GM10248 (cell line): ENCODE measurements around the gene JOSD1.
"Not testable (repeated sequence)": the region's sequence is repeated elsewhere in the genome, so short reads cannot be mapped to it uniquely, and the experiment has no call there.

Experiments used
- CTCF ChIA-PET: fragments of 300-600 bp; sonication (Branson Sonifier 250); formaldehyde crosslinking; extraction: SDS; loops from one replicate; lab custom pipeline; 2021; ENCODE audit warnings: antibody characterized with exemption; lab: Yijun Ruan, JAX
- POLR2A ChIA-PET: fragments of 350-650 bp; sonication (Branson Sonifier 250); formaldehyde crosslinking; extraction: SDS; loops from one replicate; lab custom pipeline; 2020; ENCODE audit warnings: antibody characterized with exemption; lab: Yijun Ruan, JAX
- DNase-seq: peaks from one replicate; pipeline ENCODE4 v3.0.0; 2012; ENCODE audit errors: extremely low spot score
- TF ChIP-seq, protein P1 (sequence below): IDR thresholded peaks from 2 replicates; pipeline ENCODE4 v1.5.1; 2012; ENCODE audit warnings: mild to moderate bottlenecking, low read depth; ENCODE audit errors: extremely low read depth, missing control alignments, control extremely low read depth

The JOSD1 gene

DNA sequence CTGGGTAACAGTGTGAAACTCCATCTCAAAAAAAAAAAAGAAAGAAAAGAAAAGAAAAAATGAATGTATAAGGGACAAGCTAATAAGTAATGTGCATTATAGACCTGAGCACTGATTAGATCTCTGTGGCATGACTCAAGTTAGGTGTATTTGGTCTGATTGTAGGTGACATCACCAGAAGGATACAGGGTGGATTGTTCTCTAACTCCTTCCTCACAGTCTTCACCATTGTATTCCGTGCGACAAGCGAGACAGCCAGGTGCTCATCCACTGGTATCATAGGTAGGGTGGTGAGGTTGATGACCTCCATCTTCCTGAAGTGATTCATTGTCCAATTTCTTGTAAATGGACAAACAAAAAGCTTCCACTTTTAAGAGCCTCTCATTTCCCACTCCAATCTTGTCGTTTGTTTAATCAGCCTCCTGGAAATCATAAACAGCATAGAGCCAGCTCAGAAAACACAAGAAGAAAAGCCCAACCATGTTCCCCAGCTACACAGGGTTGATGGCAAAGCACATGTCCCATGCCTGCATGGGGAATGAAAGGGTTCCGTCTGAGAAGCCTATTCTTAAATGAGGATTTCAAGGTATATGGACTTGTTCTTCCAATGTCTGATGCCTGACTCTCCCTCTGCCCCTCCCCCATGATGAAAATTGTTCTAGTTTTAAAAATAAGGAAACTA lies 50.8 kb downstream of the JOSD1 start:
- CTCF ChIA-PET = interaction anchor here (1.2 kb wide), 1 partner anchor 17 kb away, joined by 4 read pairs; no protein-coding TSS in a partner anchor
- POLR2A ChIA-PET = no interaction called here
- TF ChIP-seq, protein P1, sequence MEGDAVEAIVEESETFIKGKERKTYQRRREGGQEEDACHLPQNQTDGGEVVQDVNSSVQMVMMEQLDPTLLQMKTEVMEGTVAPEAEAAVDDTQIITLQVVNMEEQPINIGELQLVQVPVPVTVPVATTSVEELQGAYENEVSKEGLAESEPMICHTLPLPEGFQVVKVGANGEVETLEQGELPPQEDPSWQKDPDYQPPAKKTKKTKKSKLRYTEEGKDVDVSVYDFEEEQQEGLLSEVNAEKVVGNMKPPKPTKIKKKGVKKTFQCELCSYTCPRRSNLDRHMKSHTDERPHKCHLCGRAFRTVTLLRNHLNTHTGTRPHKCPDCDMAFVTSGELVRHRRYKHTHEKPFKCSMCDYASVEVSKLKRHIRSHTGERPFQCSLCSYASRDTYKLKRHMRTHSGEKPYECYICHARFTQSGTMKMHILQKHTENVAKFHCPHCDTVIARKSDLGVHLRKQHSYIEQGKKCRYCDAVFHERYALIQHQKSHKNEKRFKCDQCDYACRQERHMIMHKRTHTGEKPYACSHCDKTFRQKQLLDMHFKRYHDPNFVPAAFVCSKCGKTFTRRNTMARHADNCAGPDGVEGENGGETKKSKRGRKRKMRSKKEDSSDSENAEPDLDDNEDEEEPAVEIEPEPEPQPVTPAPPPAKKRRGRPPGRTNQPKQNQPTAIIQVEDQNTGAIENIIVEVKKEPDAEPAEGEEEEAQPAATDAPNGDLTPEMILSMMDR = no peak
- no peak for DNase-seq

GRCh38 chr22:38645430-38645829 lies 55.3 kb downstream of the JOSD1 start:
- TF ChIP-seq, protein P1 = no peak
- POLR2A ChIA-PET = no interaction called here
- no peak for DNase-seq
- CTCF ChIA-PET = no interaction called here

DNA sequence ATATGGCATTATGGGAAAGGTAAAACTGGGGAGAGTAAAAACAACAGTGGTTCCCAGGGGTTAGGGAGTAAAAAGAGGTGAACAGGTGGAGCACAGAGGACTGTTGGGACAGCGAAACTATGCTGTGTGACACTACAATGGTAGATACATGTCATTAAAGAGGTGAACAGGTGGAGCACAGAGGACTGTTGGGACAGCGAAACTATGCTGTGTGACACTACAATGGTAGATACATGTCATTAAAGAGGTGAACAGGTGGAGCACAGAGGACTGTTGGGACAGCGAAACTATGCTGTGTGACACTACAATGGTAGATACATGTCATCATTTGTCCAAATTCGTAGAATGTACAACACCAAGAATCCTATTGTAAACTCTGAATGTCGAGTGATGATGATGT lies 56.5 kb downstream of the JOSD1 start:
- CTCF ChIA-PET, DNase-seq, POLR2A ChIA-PET: not testable (repeated sequence)

DNA sequence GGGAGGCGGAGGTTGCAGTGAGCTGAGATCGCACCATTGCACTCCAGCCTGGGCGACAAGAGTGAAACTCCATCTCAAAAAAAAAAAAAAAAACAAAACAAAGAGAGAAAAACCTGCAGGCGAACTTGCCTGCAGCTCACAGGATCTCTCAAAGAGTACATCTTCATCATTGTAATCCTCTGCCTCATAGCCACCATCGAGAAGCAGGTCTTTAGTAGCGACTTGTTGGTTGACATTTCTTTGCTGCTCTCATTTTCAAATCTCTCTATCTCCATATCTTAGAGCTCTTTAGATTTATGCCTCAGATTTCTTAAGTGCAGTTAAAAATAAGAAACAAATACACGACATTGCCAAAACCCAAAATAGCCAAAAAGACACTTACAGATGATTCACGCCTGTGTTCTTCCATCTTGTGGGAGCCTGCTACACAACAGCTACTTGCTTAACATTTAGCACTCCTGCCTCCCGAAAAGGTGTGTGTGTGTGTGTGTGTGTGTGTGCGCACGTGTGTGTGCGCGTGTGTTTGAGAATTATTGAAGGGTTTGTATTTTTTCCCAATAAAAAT lies 59.2 kb downstream of the JOSD1 start:
- ChIA-PET POLR2A (no interaction called here), CTCF (interaction anchor here (1.5 kb wide), 1 partner anchor 28 kb away, joined by 4 read pairs; no protein-coding TSS in a partner anchor)
- no peak for DNase-seq
- TF ChIP-seq, protein P1 = no peak

DNA sequence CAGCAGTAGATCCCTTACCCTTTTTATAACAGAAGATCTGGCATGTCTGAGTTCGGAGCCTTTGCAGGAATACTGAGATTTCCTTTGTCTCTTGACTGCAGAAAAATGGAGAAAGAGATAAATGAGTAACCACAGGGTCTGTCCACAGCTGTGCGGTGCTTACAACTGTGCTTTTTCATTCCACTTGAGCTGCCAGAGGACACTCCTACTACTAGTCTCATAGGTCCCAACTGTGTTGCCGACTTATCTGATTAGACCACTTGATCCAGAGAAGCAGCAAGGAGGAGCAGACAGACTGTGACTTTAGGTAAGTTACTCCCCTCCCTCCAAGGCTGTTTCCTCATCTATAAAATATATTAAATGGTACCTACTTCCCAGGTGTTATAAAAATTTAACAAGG lies 62.0 kb downstream of the JOSD1 start:
- POLR2A ChIA-PET = no interaction called here

GRCh38 chr22:38638216-38638615 lies 62.5 kb downstream of the JOSD1 start:
- TF ChIP-seq, protein P1 = no peak

More for the DNA sequence above, 62.0 kb downstream of the JOSD1 start:
- CTCF ChIA-PET = interaction anchor here (1.1 kb wide), 1 partner anchor 11 kb away, joined by 3 read pairs; no protein-coding TSS in a partner anchor
- TF ChIP-seq, protein P1 = no peak
- DNase-seq = no peak

More at GRCh38 chr22:38638216-38638615, 62.5 kb downstream of the JOSD1 start:
- CTCF ChIA-PET = interaction anchor here (1.1 kb wide), 1 partner anchor 11 kb away, joined by 3 read pairs; no protein-coding TSS in a partner anchor
- no peak for DNase-seq
- POLR2A ChIA-PET = no interaction called here
